Testis (tissue), 3 donors: ENCODE results near the gene IL18BP. TPM values are rescaled to one million over a fixed set of nuclear protein-coding genes. Genes with fewer than 3 reads are reported as not detected.

Experiments
- DNase-seq: peaks from one replicate; pipeline ENCODE4 v3.0.0-alpha.2; 2019
- H3K27ac ChIP-seq, 2 donors: fragments of 200-600 bp; sonication (generic); one replicate each; pipeline ENCODE4 v1.5.1; 2019
- H3K27me3 ChIP-seq: fragments of 200-600 bp; sonication (generic); one replicate; pipeline ENCODE4 v1.5.1; 2019
- H3K36me3 ChIP-seq: fragments of 200-600 bp; sonication (generic); one replicate; pipeline ENCODE4 v1.5.1; 2017; ENCODE audit warnings: low read depth; ENCODE audit errors: missing control alignments
- H3K4me1 ChIP-seq: fragments of 200-600 bp; sonication (generic); one replicate; pipeline ENCODE4 v1.5.1; 2019
- H3K4me3 ChIP-seq, 2 donors: fragments of 200-600 bp; sonication (generic); one replicate each; pipeline ENCODE4 v1.5.1; 2017 to 2019
- H3K9me3 ChIP-seq: fragments of 200-600 bp; sonication (generic); one replicate; pipeline ENCODE4 v1.5.1; 2017
- CTCF ChIP-seq, 3 experiments: fragments of 450-650 bp in 2 of 3; fragments of 200-600 bp in 1 of 3; sonication (generic) in 1 of 3; IDR thresholded peaks; one replicate each; pipeline ENCODE4 v1.5.1; 2016 to 2019; ENCODE audit warnings: antibody characterized with exemption in 3 of 3, mild to moderate bottlenecking in 2 of 3, moderate library complexity in 1 of 3
- POLR2A ChIP-seq: fragments of 450-650 bp; IDR thresholded peaks from one replicate; pipeline ENCODE4 v1.6.1; 2017; ENCODE audit warnings: antibody characterized with exemption, mild to moderate bottlenecking, moderate library complexity
- WGBS, 2 donors: methylation state at CpG; one replicate each; pipeline ENCODE4 v1.1.5; 2018; 5-methylcytosine and 5-hydroxymethylcytosine counted together
- intact Hi-C: fragments of 100-400 bp; cut with DNase I; formaldehyde crosslinking; loops from one replicate; pipeline ENCODE4 v1.15.1; 2023; ENCODE audit warnings: low total_unique reads
- polyA plus RNA-seq: library from polyadenylated mRNA; stranded (reverse); fragments of 350-450 nt; fragmentation: Illumina TruSeq; extraction: RNeasy Lipid Tissue Mini Kit (QIAGEN cat#74804); gene quantifications from one replicate; pipeline ENCODE4 v1.2.3, GENCODE V29; 2014; ENCODE audit warnings: low read depth, low replicate concordance; ENCODE audit not compliant: insufficient read depth
- total RNA-seq, 2 donors: library from RNA; depleted of rRNA; stranded (reverse); fragments of >200 nt; gene quantifications; one replicate each; pipeline ENCODE4 v1.2.3, GENCODE V29; 2016

The IL18BP gene
- total and polyA plus RNA-seq, 3 donors from 2014 or later, result 11.7 to 16.8 (median 13.5) TPM

GRCh38 chr11:71962428-71963038, 36.2 kb upstream of the IL18BP start:
- no peaks in the 10 kb centered on the region for H3K27me3 ChIP-seq
- WGBS, 2 donors, result 34 to 50% methylated on average over 2 of the region's 2 CpGs
- H3K27ac ChIP-seq, result peak overlapping the region in 1 of 2 donors; percentile 56
- H3K4me1 ChIP-seq, result no peaks in the 10 kb centered on the region
- no peaks in the 10 kb centered on the region for H3K36me3 ChIP-seq
- intact Hi-C loops, result no loop called here
- no peak for TF ChIP-seq POLR2A
- TF ChIP-seq CTCF (IDR thresholded peaks at IDR 0.05), result no peak
- no peak for DNase-seq
- H3K9me3 ChIP-seq, result no peaks in the 10 kb centered on the region
- no peak overlapping the region for H3K4me3 ChIP-seq

DNA sequence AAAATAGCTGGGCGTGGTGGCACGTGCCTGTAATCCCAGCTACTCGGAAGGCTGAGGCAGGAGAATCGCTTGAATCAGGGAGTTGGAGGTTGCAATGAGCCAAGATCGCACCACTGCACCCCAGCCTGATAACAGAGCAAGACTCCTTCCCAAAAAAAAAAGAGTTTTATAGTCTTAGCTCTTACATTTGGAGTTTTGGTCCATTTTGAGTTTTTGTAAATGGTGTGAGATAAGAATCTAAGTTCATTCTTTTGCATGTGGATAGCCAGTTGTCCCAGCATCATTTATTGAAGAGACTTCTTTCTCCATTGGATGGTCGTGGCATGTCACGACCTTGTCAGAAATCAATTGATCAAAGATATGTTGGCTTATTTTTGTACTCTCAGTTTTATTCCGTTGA, 35.2 kb upstream of the IL18BP start:
- 88 to 89% methylated on average over 8 of the region's 8 CpGs for WGBS, 2 donors
- Histone ChIP-seq H3K27me3 (no peaks in the 10 kb centered on the region), H3K4me1 (no peaks in the 10 kb centered on the region), H3K9me3 (no peaks in the 10 kb centered on the region), H3K36me3 (no peaks in the 10 kb centered on the region), H3K4me3 (no peak overlapping the region), H3K27ac (no peak overlapping the region)
- DNase-seq, result no peak
- intact Hi-C loops, result no loop called here
- no peak for TF ChIP-seq CTCF (IDR thresholded peaks at IDR 0.05)
- TF ChIP-seq POLR2A, result no peak

DNA sequence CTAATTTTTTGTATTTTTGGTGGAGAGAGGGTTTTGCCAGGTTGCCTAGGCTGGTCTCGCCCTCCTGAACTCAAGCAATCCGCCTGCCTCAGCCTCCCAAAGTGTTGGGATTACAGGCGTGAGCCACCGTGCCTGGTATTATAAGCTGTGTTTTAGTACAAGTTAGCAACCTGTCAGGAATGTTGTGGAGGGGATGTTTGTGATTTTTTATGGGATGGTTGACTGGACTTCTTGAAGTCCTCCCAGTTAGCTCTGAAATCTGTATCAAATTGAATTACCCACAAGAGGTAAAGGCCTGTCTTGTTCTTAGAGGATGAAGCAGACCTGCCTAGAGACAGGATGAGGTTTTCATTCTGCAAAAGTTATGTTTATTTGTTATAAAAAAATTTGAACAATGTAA, 34.1 kb upstream of the IL18BP start:
- no peaks in the 10 kb centered on the region for H3K36me3 ChIP-seq
- H3K27ac ChIP-seq, result no peak overlapping the region
- TF ChIP-seq CTCF (IDR thresholded peaks at IDR 0.05) (no peak), POLR2A (no peak)
- intact Hi-C loops, result no loop called here
- no peaks in the 10 kb centered on the region for H3K27me3 ChIP-seq
- WGBS, 2 donors, result 95 to 98% methylated on average over 4 of the region's 4 CpGs
- H3K9me3 ChIP-seq, result no peaks in the 10 kb centered on the region
- H3K4me1 ChIP-seq, result no peaks in the 10 kb centered on the region
- H3K4me3 ChIP-seq, result no peak overlapping the region
- DNase-seq, result no peak

- H3K36me3 ChIP-seq, result no peaks in the 10 kb centered on the region
- no peaks in the 10 kb centered on the region for H3K27me3 ChIP-seq
- H3K9me3 ChIP-seq, result no peaks in the 10 kb centered on the region
- H3K4me1 ChIP-seq, result no peaks in the 10 kb centered on the region
- TF ChIP-seq CTCF (IDR thresholded peaks at IDR 0.05) (no peak), POLR2A (no peak)
- H3K4me3 ChIP-seq, result no peak overlapping the region
- no peak for DNase-seq
- WGBS, 2 donors, result 95 to 97% methylated on average over 2 of the region's 2 CpGs
- H3K27ac ChIP-seq, result no peak overlapping the region
- intact Hi-C loops, result no loop called here
Measured at GRCh38 chr11:71971680-71972079, 27.0 kb upstream of the IL18BP start.

- TF ChIP-seq POLR2A (no peak), CTCF (IDR thresholded peaks at IDR 0.05) (no peak)
- intact Hi-C loops, result no loop called here
Measured at GRCh38 chr11:71976551-71976950, 22.2 kb upstream of the IL18BP start.

More at GRCh38 chr11:71976551-71976950, 22.2 kb upstream of the IL18BP start:
- no peaks in the 10 kb centered on the region for H3K4me1 ChIP-seq
- no peaks in the 10 kb centered on the region for H3K9me3 ChIP-seq
- H3K36me3 ChIP-seq, result no peaks in the 10 kb centered on the region
- H3K27me3 ChIP-seq, result no peaks in the 10 kb centered on the region
- no peak overlapping the region for H3K4me3 ChIP-seq
- H3K27ac ChIP-seq, result no peak overlapping the region
- DNase-seq, result no peak
- WGBS, 2 donors, result 90 to 91% methylated on average over 5 of the region's 5 CpGs
